Fibroblast of lung (primary cell): ENCODE measurements around the gene TMEM40. TPM values are rescaled to one million over a fixed set of nuclear protein-coding genes. Genes with fewer than 3 reads are reported as not detected.
"Not testable (repeated sequence)": the region's sequence is repeated elsewhere in the genome, so short reads cannot be mapped to it uniquely, and the experiment has no call there.

Source experiments
- DNase-seq, 2 donors: peaks; one replicate each; pipeline versions ENCODE4 v3.0.0 to v3.0.0-alpha.2; 2010; ENCODE audit warnings: low read depth in 2 of 2
- H2AFZ ChIP-seq: 2 replicates; pipeline ENCODE4 v1.5.1; 2012; ENCODE audit warnings: low read length, control low read depth, inconsistent platforms
- H3K27ac ChIP-seq: 2 replicates; pipeline ENCODE4 v1.5.1; 2011; ENCODE audit warnings: low read length, control low read depth; ENCODE audit not compliant: insufficient read depth
- H3K27me3 ChIP-seq: 2 replicates; pipeline ENCODE4 v1.5.1; 2011; ENCODE audit warnings: mild to moderate bottlenecking, low read length; ENCODE audit not compliant: control insufficient read depth, insufficient read depth
- H3K36me3 ChIP-seq: 2 replicates; pipeline ENCODE4 v1.5.1; 2011; ENCODE audit warnings: low read length; ENCODE audit not compliant: control insufficient read depth, insufficient read depth
- H3K4me1 ChIP-seq: 2 replicates; pipeline ENCODE4 v1.5.1; 2011; ENCODE audit warnings: low read length; ENCODE audit not compliant: control insufficient read depth, insufficient read depth; ENCODE audit errors: extremely low read depth
- H3K4me2 ChIP-seq: 2 replicates; pipeline ENCODE4 v1.5.1; 2011; ENCODE audit warnings: low read length, control low read depth; ENCODE audit not compliant: insufficient read depth; ENCODE audit errors: extremely low read depth
- H3K4me3 ChIP-seq, 4 experiments: fragments of 200-600 bp in 1 of 4; sonication (generic) in 1 of 4; replicated peaks in 1 of 4; 2 replicates each; pipeline ENCODE4 v1.5.1; 2011 to 2016; ENCODE audit warnings: low read length in 4 of 4, low read depth in 3 of 4, mild to moderate bottlenecking in 3 of 4, control low read depth in 2 of 4, inconsistent platforms in 1 of 4, mixed read lengths in 1 of 4; ENCODE audit not compliant: insufficient read depth in 1 of 4; ENCODE audit errors: control extremely low read depth in 1 of 4
- H3K79me2 ChIP-seq: 2 replicates; pipeline ENCODE4 v1.5.1; 2012; ENCODE audit warnings: mild to moderate bottlenecking, low read length, inconsistent platforms; ENCODE audit not compliant: control insufficient read depth, insufficient read depth
- H3K9ac ChIP-seq: 2 replicates; pipeline ENCODE4 v1.5.1; 2011; ENCODE audit warnings: mild to moderate bottlenecking, low read length, control low read depth; ENCODE audit not compliant: insufficient read depth
- H3K9me3 ChIP-seq: 2 replicates; pipeline ENCODE4 v1.5.1; 2012; ENCODE audit warnings: low read depth, low read length; ENCODE audit not compliant: control insufficient read depth, insufficient read depth
- H4K20me1 ChIP-seq: 2 replicates; pipeline ENCODE4 v1.5.1; 2011; ENCODE audit warnings: low read length; ENCODE audit not compliant: control insufficient read depth, insufficient read depth; ENCODE audit errors: extremely low read depth
- EZH2 ChIP-seq: IDR thresholded peaks from 2 replicates; pipeline ENCODE4 v1.5.1; 2012; ENCODE audit warnings: low read length, control low read depth, mild to moderate bottlenecking; ENCODE audit errors: missing control alignments
- polyA plus RNA-seq, 2 donors: library from polyadenylated mRNA; depleted of rRNA in 1 of 2; stranded (reverse) in 1 of 2; unstranded in 1 of 2; fragments of >200 nt; gene quantifications; 2 replicates each; pipeline ENCODE4 v1.2.1, GENCODE V29; 2011 to 2012; ENCODE audit warnings: missing spikeins in 1 of 2
- total RNA-seq: library from RNA; depleted of rRNA; stranded (reverse); fragments of >200 nt; gene quantifications from 2 replicates; pipeline ENCODE4 v1.2.1, GENCODE V29; 2014
- TF ChIP-seq, protein P1 (sequence below), 2 donors: IDR thresholded peaks in 1 of 2; conservative IDR thresholded peaks in 1 of 2; 1 replicate in 1 of 2; 2 replicates in 1 of 2; pipeline ENCODE4 v1.5.1; 2011 to 2012; ENCODE audit warnings: low read length in 2 of 2, control low read depth in 1 of 2, inconsistent platforms in 1 of 2, low read depth in 1 of 2, mild to moderate bottlenecking in 1 of 2

TMEM40 gene
- total and polyA plus RNA-seq, 2 donors (not counting 1 experiment from before 2014, with no cell fraction given): under 0.01 to 0.33 TPM

DNA sequence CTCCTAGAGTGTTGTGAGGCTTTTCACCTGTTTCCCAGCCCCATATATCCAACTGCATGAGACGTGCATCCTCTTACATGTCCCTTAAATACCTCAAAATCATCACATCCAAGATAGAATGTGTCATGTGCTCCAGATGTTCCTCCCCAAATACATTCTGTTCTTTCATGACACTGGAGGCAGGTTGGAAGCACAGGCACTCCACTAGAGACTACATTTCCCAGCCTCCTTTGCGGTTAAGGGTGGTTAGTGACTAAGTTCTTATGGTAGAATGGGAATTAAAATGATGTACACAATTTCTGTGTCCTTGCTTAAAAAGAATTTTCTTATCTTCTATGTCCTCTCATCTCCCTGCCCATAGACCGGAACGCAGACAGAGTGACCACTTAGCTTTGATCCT is 34.3 kb downstream of the TMEM40 start:
- no peaks in the 10 kb centered on the region for H3K79me2 ChIP-seq
- TF ChIP-seq, protein P1, sequence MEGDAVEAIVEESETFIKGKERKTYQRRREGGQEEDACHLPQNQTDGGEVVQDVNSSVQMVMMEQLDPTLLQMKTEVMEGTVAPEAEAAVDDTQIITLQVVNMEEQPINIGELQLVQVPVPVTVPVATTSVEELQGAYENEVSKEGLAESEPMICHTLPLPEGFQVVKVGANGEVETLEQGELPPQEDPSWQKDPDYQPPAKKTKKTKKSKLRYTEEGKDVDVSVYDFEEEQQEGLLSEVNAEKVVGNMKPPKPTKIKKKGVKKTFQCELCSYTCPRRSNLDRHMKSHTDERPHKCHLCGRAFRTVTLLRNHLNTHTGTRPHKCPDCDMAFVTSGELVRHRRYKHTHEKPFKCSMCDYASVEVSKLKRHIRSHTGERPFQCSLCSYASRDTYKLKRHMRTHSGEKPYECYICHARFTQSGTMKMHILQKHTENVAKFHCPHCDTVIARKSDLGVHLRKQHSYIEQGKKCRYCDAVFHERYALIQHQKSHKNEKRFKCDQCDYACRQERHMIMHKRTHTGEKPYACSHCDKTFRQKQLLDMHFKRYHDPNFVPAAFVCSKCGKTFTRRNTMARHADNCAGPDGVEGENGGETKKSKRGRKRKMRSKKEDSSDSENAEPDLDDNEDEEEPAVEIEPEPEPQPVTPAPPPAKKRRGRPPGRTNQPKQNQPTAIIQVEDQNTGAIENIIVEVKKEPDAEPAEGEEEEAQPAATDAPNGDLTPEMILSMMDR (conservative IDR thresholded peaks at IDR 0.05 in 1 of 2, IDR thresholded peaks at IDR 0.05 in 1 of 2; ENCODE audit: low read depth in 1 of 2, low read length in 2 of 2): no peak
- TF ChIP-seq EZH2: no peak
- H3K9ac ChIP-seq: no peak overlapping the region
- no peak overlapping the region for H2AFZ ChIP-seq
- no peaks in the 10 kb centered on the region for H3K9me3 ChIP-seq
- H3K27ac ChIP-seq: no peak overlapping the region
- no peaks in the 10 kb centered on the region for H4K20me1 ChIP-seq
- H3K27me3 ChIP-seq: peaks cover 5% of the 10 kb centered on the region
- H3K4me3 ChIP-seq: no peak overlapping the region
- no peak for DNase-seq
- no peaks in the 10 kb centered on the region for H3K4me1 ChIP-seq
- no peaks in the 10 kb centered on the region for H3K36me3 ChIP-seq
- no peak overlapping the region for H3K4me2 ChIP-seq

- H2AFZ ChIP-seq: not testable (repeated sequence)
These were observed 35.7 kb downstream of the TMEM40 start for GRCh38 chr3:12723362-12723761.

GRCh38 chr3:12722226-12722625 is 36.8 kb downstream of the TMEM40 start:
- Histone ChIP-seq H3K4me2 (no peak overlapping the region), H3K79me2 (no peaks in the 10 kb centered on the region), H3K4me1 (no peaks in the 10 kb centered on the region), H3K9ac (no peak overlapping the region), H3K27ac (no peak overlapping the region), H3K27me3 (peaks cover 5% of the 10 kb centered on the region), H2AFZ (no peak overlapping the region), H3K4me3 (no peak overlapping the region), H3K9me3 (no peaks in the 10 kb centered on the region), H3K36me3 (no peaks in the 10 kb centered on the region), H4K20me1 (no peaks in the 10 kb centered on the region)
- no peak for DNase-seq
- TF ChIP-seq, protein P1 (conservative IDR thresholded peaks at IDR 0.05 in 1 of 2, IDR thresholded peaks at IDR 0.05 in 1 of 2; ENCODE audit: low read depth in 1 of 2, low read length in 2 of 2): no peak
- no peak for TF ChIP-seq EZH2

More at GRCh38 chr3:12723362-12723761, 35.7 kb downstream of the TMEM40 start:
- DNase-seq, H3K9ac ChIP-seq, H3K4me1 ChIP-seq, H3K27me3 ChIP-seq, H4K20me1 ChIP-seq, H3K4me3 ChIP-seq, H3K9me3 ChIP-seq, H3K4me2 ChIP-seq, H3K27ac ChIP-seq, H3K36me3 ChIP-seq, H3K79me2 ChIP-seq: not testable (repeated sequence)
